ENCODE results near the gene EXOSC7. TPM values are rescaled to one million over a fixed set of nuclear protein-coding genes. Genes with fewer than 3 reads are reported as not detected.

EXOSC7 gene
- total RNA-seq, 1 donor from 2014 or later: 36.7 TPM

- H3K4me1 Mint-ChIP-seq (ENCODE audit: unreplicated experiment): peaks cover 54% of the 10 kb centered on the region
- peak overlapping the region; percentile 75 for H3K27ac Mint-ChIP-seq (ENCODE audit: unreplicated experiment)
- TF ChIP-seq CTCF (IDR thresholded peaks at IDR 0.05): no peak
- H3K4me3 Mint-ChIP-seq (ENCODE audit: unreplicated experiment): no peak overlapping the region
- DNase-seq (ENCODE audit: extremely low spot score, unreplicated experiment): no peak
- no peaks in the 10 kb centered on the region for H3K9me3 Mint-ChIP-seq (ENCODE audit: unreplicated experiment)
- H3K36me3 Mint-ChIP-seq (ENCODE audit: unreplicated experiment): no peaks in the 10 kb centered on the region
- H3K27me3 Mint-ChIP-seq (ENCODE audit: unreplicated experiment): peaks cover 2% of the 10 kb centered on the region
Observed at GRCh38 chr3:45054196-45054857, 78.3 kb downstream of the EXOSC7 start.

- Mint-ChIP-seq H3K27me3 (ENCODE audit: unreplicated experiment) (peaks cover under 1% of the 10 kb centered on the region), H3K9me3 (ENCODE audit: unreplicated experiment) (no peaks in the 10 kb centered on the region), H3K27ac (ENCODE audit: unreplicated experiment) (peak overlapping the region; percentile 75), H3K36me3 (ENCODE audit: unreplicated experiment) (no peaks in the 10 kb centered on the region), H3K4me1 (ENCODE audit: unreplicated experiment) (peaks cover 60% of the 10 kb centered on the region), H3K4me3 (ENCODE audit: unreplicated experiment) (no peak overlapping the region)
- DNase-seq (ENCODE audit: extremely low spot score, unreplicated experiment): no peak
- no peak for TF ChIP-seq CTCF (IDR thresholded peaks at IDR 0.05)
Observed at GRCh38 chr3:45055032-45055410, 79.0 kb downstream of the EXOSC7 start.

- DNase-seq (ENCODE audit: extremely low spot score, unreplicated experiment): no peak
- H3K9me3 Mint-ChIP-seq (ENCODE audit: unreplicated experiment): no peaks in the 10 kb centered on the region
- H3K36me3 Mint-ChIP-seq (ENCODE audit: unreplicated experiment): no peaks in the 10 kb centered on the region
- H3K27ac Mint-ChIP-seq (ENCODE audit: unreplicated experiment): peak overlapping the region; percentile 75
- no peaks in the 10 kb centered on the region for H3K27me3 Mint-ChIP-seq (ENCODE audit: unreplicated experiment)
- TF ChIP-seq CTCF (IDR thresholded peaks at IDR 0.05): peak; percentile 27
- no peak overlapping the region for H3K4me3 Mint-ChIP-seq (ENCODE audit: unreplicated experiment)
- H3K4me1 Mint-ChIP-seq (ENCODE audit: unreplicated experiment): peaks cover 64% of the 10 kb centered on the region
Observed at GRCh38 chr3:45055411-45056143, 79.5 kb downstream of the EXOSC7 start.

GRCh38 chr3:45056608-45057301, 80.7 kb downstream of the EXOSC7 start:
- no peak for DNase-seq (ENCODE audit: extremely low spot score, unreplicated experiment)
- H3K4me3 Mint-ChIP-seq (ENCODE audit: unreplicated experiment): no peak overlapping the region
- H3K4me1 Mint-ChIP-seq (ENCODE audit: unreplicated experiment): peaks cover 68% of the 10 kb centered on the region
- no peak for TF ChIP-seq CTCF (IDR thresholded peaks at IDR 0.05)
- peak overlapping the region; percentile 87 for H3K27ac Mint-ChIP-seq (ENCODE audit: unreplicated experiment)
- no peaks in the 10 kb centered on the region for H3K9me3 Mint-ChIP-seq (ENCODE audit: unreplicated experiment)
- H3K27me3 Mint-ChIP-seq (ENCODE audit: unreplicated experiment): no peaks in the 10 kb centered on the region
- H3K36me3 Mint-ChIP-seq (ENCODE audit: unreplicated experiment): no peaks in the 10 kb centered on the region

GRCh38 chr3:45057557-45057956, 81.5 kb downstream of the EXOSC7 start:
- no peak for TF ChIP-seq CTCF (IDR thresholded peaks at IDR 0.05)
- DNase-seq (ENCODE audit: extremely low spot score, unreplicated experiment): no peak
- Mint-ChIP-seq H3K9me3 (ENCODE audit: unreplicated experiment) (no peaks in the 10 kb centered on the region), H3K27me3 (ENCODE audit: unreplicated experiment) (no peaks in the 10 kb centered on the region), H3K36me3 (ENCODE audit: unreplicated experiment) (no peaks in the 10 kb centered on the region), H3K4me3 (ENCODE audit: unreplicated experiment) (no peak overlapping the region), H3K4me1 (ENCODE audit: unreplicated experiment) (peaks cover 68% of the 10 kb centered on the region), H3K27ac (ENCODE audit: unreplicated experiment) (peak overlapping the region; percentile 87)
